Activated naive CD4-positive, alpha-beta T cell treated with anti-CD3 and anti-CD28 coated beads, Interleukin-2, amount 50 U/mL, for 24 hours (primary cell): ENCODE measurements around the gene SHC1.

Experiments used
- H3K27ac Mint-ChIP-seq: one replicate; pipeline ENCODE4 v1.8.0; 2021; ENCODE audit warnings: mild to moderate bottlenecking, mixed read lengths
- H3K27me3 Mint-ChIP-seq: one replicate; pipeline ENCODE4 v1.8.0; 2021; ENCODE audit warnings: mixed read lengths
- H3K36me3 Mint-ChIP-seq: one replicate; pipeline ENCODE4 v1.8.0; 2021; ENCODE audit warnings: mixed read lengths
- H3K4me1 Mint-ChIP-seq: one replicate; pipeline ENCODE4 v1.8.0; 2021; ENCODE audit warnings: mixed read lengths
- H3K4me3 Mint-ChIP-seq: one replicate; pipeline ENCODE4 v1.8.0; 2021; ENCODE audit warnings: mild to moderate bottlenecking, mixed read lengths
- H3K9me3 Mint-ChIP-seq: one replicate; pipeline ENCODE4 v1.8.0; 2021; ENCODE audit warnings: mixed read lengths

The SHC1 gene

GRCh38 chr1:154945962-154946850 lies 24.3 kb downstream of the SHC1 start:
- peaks cover 11% of the 10 kb centered on the region for H3K36me3 Mint-ChIP-seq
- no peak overlapping the region for H3K4me3 Mint-ChIP-seq
- H3K27ac Mint-ChIP-seq, result peak overlapping the region; percentile 53
- peaks cover 43% of the 10 kb centered on the region for H3K4me1 Mint-ChIP-seq
- H3K27me3 Mint-ChIP-seq, result no peaks in the 10 kb centered on the region
- no peaks in the 10 kb centered on the region for H3K9me3 Mint-ChIP-seq

- H3K9me3 Mint-ChIP-seq, result no peaks in the 10 kb centered on the region
- no peak overlapping the region for H3K4me3 Mint-ChIP-seq
- H3K36me3 Mint-ChIP-seq, result peaks cover 7% of the 10 kb centered on the region
- H3K27ac Mint-ChIP-seq, result no peak overlapping the region
- H3K27me3 Mint-ChIP-seq, result no peaks in the 10 kb centered on the region
- peaks cover 43% of the 10 kb centered on the region for H3K4me1 Mint-ChIP-seq
Measured at GRCh38 chr1:154945160-154945961, 25.2 kb downstream of the SHC1 start.

- Mint-ChIP-seq H3K9me3 (no peaks in the 10 kb centered on the region), H3K27ac (no peak overlapping the region), H3K36me3 (peaks cover 7% of the 10 kb centered on the region), H3K4me1 (peaks cover 46% of the 10 kb centered on the region), H3K27me3 (no peaks in the 10 kb centered on the region), H3K4me3 (no peak overlapping the region)
Measured at GRCh38 chr1:154944401-154945159, 26.0 kb downstream of the SHC1 start.

GRCh38 chr1:154943649-154944400 lies 26.7 kb downstream of the SHC1 start:
- no peaks in the 10 kb centered on the region for H3K27me3 Mint-ChIP-seq
- peak overlapping the region; percentile 80 for H3K27ac Mint-ChIP-seq

GRCh38 chr1:154941333-154942013 lies 29.1 kb downstream of the SHC1 start:
- Mint-ChIP-seq H3K27me3 (no peaks in the 10 kb centered on the region), H3K4me3 (no peak overlapping the region), H3K4me1 (peaks cover 58% of the 10 kb centered on the region), H3K36me3 (peaks cover 4% of the 10 kb centered on the region), H3K27ac (peak overlapping the region; percentile 46), H3K9me3 (no peaks in the 10 kb centered on the region)

More at GRCh38 chr1:154943649-154944400, 26.7 kb downstream of the SHC1 start:
- peaks cover 46% of the 10 kb centered on the region for H3K4me1 Mint-ChIP-seq
- peaks cover 7% of the 10 kb centered on the region for H3K36me3 Mint-ChIP-seq
- no peak overlapping the region for H3K4me3 Mint-ChIP-seq
- H3K9me3 Mint-ChIP-seq, result no peaks in the 10 kb centered on the region

GRCh38 chr1:154940651-154941194 lies 29.8 kb downstream of the SHC1 start:
- no peaks in the 10 kb centered on the region for H3K9me3 Mint-ChIP-seq
- peaks cover 61% of the 10 kb centered on the region for H3K4me1 Mint-ChIP-seq
- H3K36me3 Mint-ChIP-seq, result peaks cover 2% of the 10 kb centered on the region
- peak overlapping the region; percentile 83 for H3K27ac Mint-ChIP-seq
- H3K27me3 Mint-ChIP-seq, result no peaks in the 10 kb centered on the region
- peak overlapping the region; percentile 55 for H3K4me3 Mint-ChIP-seq

GRCh38 chr1:154940213-154940560 lies 30.4 kb downstream of the SHC1 start:
- Mint-ChIP-seq H3K4me1 (peaks cover 63% of the 10 kb centered on the region), H3K27ac (peak overlapping the region; percentile 83), H3K36me3 (peaks cover 2% of the 10 kb centered on the region), H3K9me3 (no peaks in the 10 kb centered on the region), H3K4me3 (no peak overlapping the region), H3K27me3 (no peaks in the 10 kb centered on the region)

- H3K36me3 Mint-ChIP-seq, result peaks cover 2% of the 10 kb centered on the region
- H3K4me3 Mint-ChIP-seq, result peak overlapping the region; percentile 68
- H3K9me3 Mint-ChIP-seq, result no peaks in the 10 kb centered on the region
- H3K27me3 Mint-ChIP-seq, result no peaks in the 10 kb centered on the region
- peak overlapping the region; percentile 37 for H3K27ac Mint-ChIP-seq
- H3K4me1 Mint-ChIP-seq, result peaks cover 62% of the 10 kb centered on the region
Measured at GRCh38 chr1:154938604-154939399, 31.7 kb downstream of the SHC1 start.

GRCh38 chr1:154937988-154938386 lies 32.6 kb downstream of the SHC1 start:
- Mint-ChIP-seq H3K9me3 (no peaks in the 10 kb centered on the region), H3K27me3 (no peaks in the 10 kb centered on the region), H3K36me3 (peaks cover 2% of the 10 kb centered on the region), H3K27ac (peak overlapping the region; percentile 98), H3K4me3 (peak overlapping the region; percentile 98), H3K4me1 (peaks cover 56% of the 10 kb centered on the region)

- H3K27ac Mint-ChIP-seq, result peak overlapping the region; percentile 98
- peak overlapping the region; percentile 98 for H3K4me3 Mint-ChIP-seq
- no peaks in the 10 kb centered on the region for H3K9me3 Mint-ChIP-seq
- H3K27me3 Mint-ChIP-seq, result no peaks in the 10 kb centered on the region
- H3K4me1 Mint-ChIP-seq, result peaks cover 50% of the 10 kb centered on the region
- peaks cover 2% of the 10 kb centered on the region for H3K36me3 Mint-ChIP-seq
Measured at GRCh38 chr1:154937085-154937987, 33.2 kb downstream of the SHC1 start.

- Mint-ChIP-seq H3K27ac (peak within 1 kb of the TSS; percentile 98), H3K36me3 (peaks cover 2% of the 10 kb centered on the region), H3K4me3 (peak within 1 kb of the TSS; percentile 98), H3K9me3 (no peaks in the 10 kb centered on the region), H3K4me1 (peaks cover 48% of the 10 kb centered on the region), H3K27me3 (no peaks in the 10 kb centered on the region)
Measured at GRCh38 chr1:154936555-154937084, 33.9 kb downstream of the SHC1 start, which contains the start of gene PMVK. Gene PMVK, minus strand, starts transcription at chr1:154936719. Its CDS starts 34 bp downstream, at chr1:154936685.

GRCh38 chr1:154935749-154936554 lies 34.6 kb downstream of the SHC1 start:
- Mint-ChIP-seq H3K9me3 (no peaks in the 10 kb centered on the region), H3K27me3 (no peaks in the 10 kb centered on the region), H3K27ac (peak overlapping the region; percentile 98), H3K4me3 (peak overlapping the region; percentile 98), H3K4me1 (peaks cover 44% of the 10 kb centered on the region), H3K36me3 (peaks cover 2% of the 10 kb centered on the region)
